Gastroesophageal sphincter (tissue), 4 donors: ENCODE measurements around the gene SLC10A2. TPM values are rescaled to one million over a fixed set of nuclear protein-coding genes. Genes with fewer than 3 reads are reported as not detected.
"Not testable (repeated sequence)": the region's sequence is repeated elsewhere in the genome, so short reads cannot be mapped to it uniquely, and the experiment has no call there.

ENCODE experiments used
- ATAC-seq: fragments of 150-250 bp; one replicate; pipeline ENCODE4 v1.9.1; 2016; ENCODE audit warnings: mild to moderate bottlenecking, moderate library complexity
- H3K27ac ChIP-seq, 4 donors: fragments of 200-600 bp; sonication (generic) in 3 of 4; 1 replicate in 3 of 4; 2 replicates in 1 of 4; pipeline ENCODE4 v1.5.1; 2016 to 2019
- H3K27me3 ChIP-seq: fragments of 200-600 bp; sonication (generic); one replicate; pipeline ENCODE4 v1.5.1; 2019
- H3K36me3 ChIP-seq, 2 donors: fragments of 200-600 bp; sonication (generic); one replicate each; pipeline ENCODE4 v1.5.1; 2019; ENCODE audit warnings: control low read depth in 1 of 2
- H3K4me1 ChIP-seq, 3 donors: fragments of 200-600 bp; sonication (generic); 1 replicate in 2 of 3; 2 replicates in 1 of 3; pipeline ENCODE4 v1.5.1; 2016 to 2019; ENCODE audit warnings: control low read depth in 2 of 3
- H3K4me3 ChIP-seq, 2 donors: fragments of 200-600 bp; sonication (generic); one replicate each; pipeline ENCODE4 v1.5.1; 2019; ENCODE audit warnings: mild to moderate bottlenecking in 1 of 2, moderate library complexity in 1 of 2
- H3K9me3 ChIP-seq, 3 donors: fragments of 200-600 bp; sonication (generic); one replicate each; pipeline ENCODE4 v1.5.1; 2017 to 2019; ENCODE audit warnings: control low read depth in 2 of 3
- EP300 ChIP-seq: sonication (generic); formaldehyde crosslinking; IDR thresholded peaks from one replicate; pipeline ENCODE4 v1.6.1; 2017; ENCODE audit warnings: antibody characterized with exemption, mild to moderate bottlenecking
- POLR2A ChIP-seq, 2 donors: fragments of 450-650 bp; IDR thresholded peaks; one replicate each; pipeline ENCODE4 v1.6.1; 2017; ENCODE audit warnings: antibody characterized with exemption in 2 of 2, mild to moderate bottlenecking in 2 of 2, moderate library complexity in 1 of 2
- POLR2AphosphoS5 ChIP-seq: sonication (generic); formaldehyde crosslinking; IDR thresholded peaks from one replicate; pipeline ENCODE4 v1.6.1; 2017; ENCODE audit warnings: antibody characterized with exemption
- WGBS, 2 donors: methylation state at CpG; one replicate each; pipeline ENCODE4 v1.1.5; 2018; ENCODE audit warnings: low coverage in 1 of 2; 5-methylcytosine and 5-hydroxymethylcytosine counted together
- total RNA-seq, 4 donors: library from RNA; depleted of rRNA; stranded (reverse); fragments of >200 nt; gene quantifications; one replicate each; pipeline ENCODE4 v1.1.0, GENCODE V29; 2016
- TF ChIP-seq, protein P1 (sequence below), 4 experiments: fragments of 200-600 bp in 2 of 4; fragments of 450-650 bp in 2 of 4; sonication (generic) in 1 of 4; IDR thresholded peaks; one replicate each; pipeline ENCODE4 v1.5.1; 2017 to 2019; ENCODE audit warnings: antibody characterized with exemption in 4 of 4, mild to moderate bottlenecking in 2 of 4, moderate library complexity in 2 of 4

Gene SLC10A2
- total RNA-seq, 4 donors from 2014 or later: 0.08 TPM; not detected in 3

DNA sequence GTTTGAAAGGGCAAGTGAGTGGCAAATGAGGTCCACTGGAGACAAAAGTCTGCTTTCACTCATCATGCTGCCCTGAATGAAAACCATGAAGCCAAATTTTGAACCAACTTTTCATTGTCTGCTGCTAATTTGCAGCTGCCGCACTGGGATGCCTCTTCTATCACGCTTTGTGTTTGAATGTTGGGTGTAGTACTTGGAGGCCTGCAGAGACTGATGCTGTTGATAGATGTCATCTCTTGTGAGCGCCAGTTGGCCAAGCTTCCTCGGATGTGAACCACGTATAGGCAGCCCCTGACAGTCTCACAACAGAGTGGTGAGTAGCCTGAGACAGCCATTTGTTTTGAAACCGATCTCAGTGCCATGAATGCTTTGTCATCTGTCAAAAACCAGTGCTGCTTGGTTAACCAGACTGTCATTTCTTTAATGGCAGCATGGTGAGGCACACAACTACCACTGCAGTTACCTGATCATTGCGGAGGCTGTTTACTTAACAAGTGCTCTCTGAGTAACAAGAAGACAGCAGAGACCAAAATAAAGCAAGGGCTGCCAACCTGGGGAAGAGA, 31.2 kb upstream of the SLC10A2 start:
- H3K27ac ChIP-seq: no peak overlapping the region
- H3K9me3 ChIP-seq: peaks cover 0 to 20% (median 0%) of the 10 kb centered on the region in 3 donors
- WGBS, 2 donors: 74 to 79% methylated on average over 3 to 5 of the region's 7 CpGs
- ATAC-seq: no peak
- TF ChIP-seq POLR2A (IDR thresholded peaks at IDR 0.05) (no peak), EP300 (no peak), POLR2AphosphoS5 (no peak)
- TF ChIP-seq, protein P1, sequence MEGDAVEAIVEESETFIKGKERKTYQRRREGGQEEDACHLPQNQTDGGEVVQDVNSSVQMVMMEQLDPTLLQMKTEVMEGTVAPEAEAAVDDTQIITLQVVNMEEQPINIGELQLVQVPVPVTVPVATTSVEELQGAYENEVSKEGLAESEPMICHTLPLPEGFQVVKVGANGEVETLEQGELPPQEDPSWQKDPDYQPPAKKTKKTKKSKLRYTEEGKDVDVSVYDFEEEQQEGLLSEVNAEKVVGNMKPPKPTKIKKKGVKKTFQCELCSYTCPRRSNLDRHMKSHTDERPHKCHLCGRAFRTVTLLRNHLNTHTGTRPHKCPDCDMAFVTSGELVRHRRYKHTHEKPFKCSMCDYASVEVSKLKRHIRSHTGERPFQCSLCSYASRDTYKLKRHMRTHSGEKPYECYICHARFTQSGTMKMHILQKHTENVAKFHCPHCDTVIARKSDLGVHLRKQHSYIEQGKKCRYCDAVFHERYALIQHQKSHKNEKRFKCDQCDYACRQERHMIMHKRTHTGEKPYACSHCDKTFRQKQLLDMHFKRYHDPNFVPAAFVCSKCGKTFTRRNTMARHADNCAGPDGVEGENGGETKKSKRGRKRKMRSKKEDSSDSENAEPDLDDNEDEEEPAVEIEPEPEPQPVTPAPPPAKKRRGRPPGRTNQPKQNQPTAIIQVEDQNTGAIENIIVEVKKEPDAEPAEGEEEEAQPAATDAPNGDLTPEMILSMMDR (IDR thresholded peaks at IDR 0.05): no peak
- no peaks in the 10 kb centered on the region for H3K36me3 ChIP-seq
- H3K27me3 ChIP-seq: no peaks in the 10 kb centered on the region
- H3K4me3 ChIP-seq: no peak overlapping the region
- no peaks in the 10 kb centered on the region for H3K4me1 ChIP-seq

DNA sequence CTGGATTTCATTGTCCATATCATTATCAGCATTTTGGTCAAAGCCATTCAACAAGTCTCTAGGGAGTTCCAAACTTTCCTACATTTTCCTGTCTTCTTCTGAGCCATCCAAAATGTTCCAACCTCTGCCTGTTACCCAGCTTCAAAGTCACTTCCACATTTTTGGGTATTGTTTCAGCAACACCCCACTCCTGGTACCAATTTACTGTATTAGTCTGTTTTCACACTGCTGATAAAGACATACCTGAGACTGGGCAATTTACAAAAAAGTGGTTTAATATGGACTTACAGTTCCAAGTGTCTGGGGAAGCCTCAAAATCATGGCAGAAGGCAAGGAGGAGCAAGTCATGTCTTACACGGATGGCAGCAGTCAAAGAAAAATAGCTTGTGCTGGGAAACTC, 27.4 kb upstream of the SLC10A2 start:
- ATAC-seq, H3K4me1 ChIP-seq, H3K4me3 ChIP-seq, H3K36me3 ChIP-seq, H3K27ac ChIP-seq, H3K27me3 ChIP-seq: not testable (repeated sequence)
- H3K9me3 ChIP-seq: peaks cover 0 to 28% (median 0%) of the 10 kb centered on the region in 3 donors
- WGBS, 2 donors: 60 to 100% methylated on average over 1 of the region's 1 CpG

GRCh38 chr13:103087275-103087674, 21.1 kb upstream of the SLC10A2 start:
- Histone ChIP-seq H3K4me1 (no peaks in the 10 kb centered on the region), H3K4me3 (no peak overlapping the region), H3K36me3 (no peaks in the 10 kb centered on the region), H3K9me3 (peaks cover 0 to 7% (median 0%) of the 10 kb centered on the region in 3 donors), H3K27me3 (no peaks in the 10 kb centered on the region), H3K27ac (no peak overlapping the region)
- 63 to 75% methylated on average over 3 of the region's 3 CpGs for WGBS, 2 donors
- TF ChIP-seq, protein P1 (IDR thresholded peaks at IDR 0.05): no peak
- TF ChIP-seq POLR2A (IDR thresholded peaks at IDR 0.05) (no peak), POLR2AphosphoS5 (no peak), EP300 (no peak)
- ATAC-seq: no peak

DNA sequence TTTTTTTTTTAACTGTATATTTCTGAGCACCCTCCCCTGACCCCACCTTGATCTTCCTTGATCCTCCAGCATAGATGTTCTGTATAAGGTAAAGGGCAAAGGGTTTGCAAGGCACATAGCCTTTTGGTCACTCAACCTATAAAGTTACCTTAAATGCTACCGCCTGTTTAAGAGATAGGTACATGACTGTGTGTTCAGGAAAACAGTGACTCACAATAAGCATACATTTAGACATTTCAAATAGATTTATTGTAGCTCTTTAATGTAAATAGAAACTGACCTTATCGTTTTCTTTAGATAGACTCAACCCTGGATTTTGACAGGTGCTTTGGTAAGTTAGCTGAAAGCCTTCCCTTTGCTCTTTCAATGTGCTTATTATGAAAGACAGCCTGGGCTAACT, 15.2 kb upstream of the SLC10A2 start:
- WGBS, 2 donors: 57 to 65% methylated on average over 2 of the region's 2 CpGs
- no peaks in the 10 kb centered on the region for H3K9me3 ChIP-seq
- H3K4me1 ChIP-seq: no peaks in the 10 kb centered on the region
- ATAC-seq: no peak
- H3K36me3 ChIP-seq: no peaks in the 10 kb centered on the region
- H3K27ac ChIP-seq: no peak overlapping the region
- TF ChIP-seq EP300 (no peak), POLR2AphosphoS5 (no peak)
- no peaks in the 10 kb centered on the region for H3K27me3 ChIP-seq
- H3K4me3 ChIP-seq: no peak overlapping the region

DNA sequence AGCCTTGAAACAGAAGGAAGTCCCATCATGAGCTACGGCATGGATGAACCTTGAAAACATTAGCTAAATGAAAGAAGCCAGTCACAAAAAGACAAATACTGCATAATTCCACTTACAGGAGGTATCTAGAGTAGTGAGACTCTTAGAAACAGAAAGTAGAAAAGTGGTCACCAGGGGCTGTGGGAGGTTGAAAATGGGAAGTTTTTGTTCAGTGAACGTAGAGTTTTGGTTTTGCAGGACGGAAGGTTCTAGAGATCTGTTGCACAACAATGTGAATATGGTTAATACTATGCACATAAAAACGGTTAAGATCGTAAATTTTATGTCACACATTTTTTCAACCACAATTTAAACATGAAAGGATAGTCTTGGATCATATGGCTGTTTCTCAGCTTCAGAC, 11.9 kb upstream of the SLC10A2 start:
- no peaks in the 10 kb centered on the region for H3K36me3 ChIP-seq
- ATAC-seq: no peak
- 80 to 88% methylated on average over 5 of the region's 5 CpGs for WGBS, 2 donors

GRCh38 chr13:103068836-103069235, 2.6 kb upstream of the SLC10A2 start:
- Histone ChIP-seq H3K36me3 (no peaks in the 10 kb centered on the region), H3K4me3 (no peak overlapping the region), H3K27ac (no peak overlapping the region), H3K9me3 (no peaks in the 10 kb centered on the region), H3K27me3 (no peaks in the 10 kb centered on the region), H3K4me1 (no peaks in the 10 kb centered on the region)
- TF ChIP-seq, protein P1 (IDR thresholded peaks at IDR 0.05): no peak
- TF ChIP-seq POLR2AphosphoS5 (no peak), POLR2A (IDR thresholded peaks at IDR 0.05) (no peak), EP300 (no peak)
- 100% methylated on average over 1 of the region's 1 CpG for WGBS, 2 donors
- ATAC-seq: no peak

More for the DNA sequence above, 11.9 kb upstream of the SLC10A2 start:
- Histone ChIP-seq H3K9me3 (no peaks in the 10 kb centered on the region), H3K27ac (no peak overlapping the region), H3K27me3 (no peaks in the 10 kb centered on the region), H3K4me3 (no peak overlapping the region), H3K4me1 (no peaks in the 10 kb centered on the region)
- TF ChIP-seq, protein P1 (IDR thresholded peaks at IDR 0.05): no peak
- no peak for TF ChIP-seq EP300
- TF ChIP-seq POLR2AphosphoS5: no peak
- no peak for TF ChIP-seq POLR2A (IDR thresholded peaks at IDR 0.05)
